ENCODE data around the gene DIP2C.

DNA sequence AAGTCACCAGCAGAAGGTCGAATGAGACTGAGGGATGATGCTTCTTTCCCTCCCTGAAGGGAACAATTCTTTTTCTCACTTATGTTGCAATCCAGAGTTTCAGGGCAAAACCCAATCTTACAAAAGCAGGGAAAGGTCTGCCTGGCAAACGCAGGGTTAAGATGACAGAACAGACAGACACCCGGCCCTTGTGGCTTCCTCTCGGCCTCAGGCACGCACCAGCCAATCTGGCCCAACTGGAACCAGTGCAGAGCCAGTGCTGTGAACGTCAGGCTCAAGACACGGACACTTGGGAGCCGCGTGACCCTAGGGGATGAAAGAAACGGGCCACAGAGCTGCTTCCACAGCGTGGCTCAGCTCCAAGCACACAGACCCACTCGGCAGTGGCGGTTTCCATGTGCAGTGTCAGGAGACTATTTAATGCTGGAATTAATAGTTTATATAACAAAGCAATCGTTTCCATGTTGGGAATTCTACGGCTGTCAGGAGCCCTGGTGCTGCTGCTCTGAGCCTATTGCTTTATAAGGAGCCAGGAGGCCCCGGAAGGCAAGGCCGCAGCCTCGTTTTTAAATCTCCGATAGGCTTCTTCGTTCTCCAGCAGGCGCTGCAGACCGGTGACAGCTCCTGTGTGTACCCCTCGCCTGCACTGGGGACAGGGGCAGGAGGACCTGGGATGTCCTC is 198.4 kb downstream of the DIP2C start:
- TF ChIP-seq, protein P1, sequence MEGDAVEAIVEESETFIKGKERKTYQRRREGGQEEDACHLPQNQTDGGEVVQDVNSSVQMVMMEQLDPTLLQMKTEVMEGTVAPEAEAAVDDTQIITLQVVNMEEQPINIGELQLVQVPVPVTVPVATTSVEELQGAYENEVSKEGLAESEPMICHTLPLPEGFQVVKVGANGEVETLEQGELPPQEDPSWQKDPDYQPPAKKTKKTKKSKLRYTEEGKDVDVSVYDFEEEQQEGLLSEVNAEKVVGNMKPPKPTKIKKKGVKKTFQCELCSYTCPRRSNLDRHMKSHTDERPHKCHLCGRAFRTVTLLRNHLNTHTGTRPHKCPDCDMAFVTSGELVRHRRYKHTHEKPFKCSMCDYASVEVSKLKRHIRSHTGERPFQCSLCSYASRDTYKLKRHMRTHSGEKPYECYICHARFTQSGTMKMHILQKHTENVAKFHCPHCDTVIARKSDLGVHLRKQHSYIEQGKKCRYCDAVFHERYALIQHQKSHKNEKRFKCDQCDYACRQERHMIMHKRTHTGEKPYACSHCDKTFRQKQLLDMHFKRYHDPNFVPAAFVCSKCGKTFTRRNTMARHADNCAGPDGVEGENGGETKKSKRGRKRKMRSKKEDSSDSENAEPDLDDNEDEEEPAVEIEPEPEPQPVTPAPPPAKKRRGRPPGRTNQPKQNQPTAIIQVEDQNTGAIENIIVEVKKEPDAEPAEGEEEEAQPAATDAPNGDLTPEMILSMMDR (IDR thresholded peaks at IDR 0.05), result no peak
- no peak for TF ChIP-seq EZH2 (IDR thresholded peaks at IDR 0.05; ENCODE audit: borderline replicate concordance, insufficient read depth, low read depth, low read length, poor library complexity, severe bottlenecking)
